ENCODE results near the gene ALPI.

The ALPI gene

DNA sequence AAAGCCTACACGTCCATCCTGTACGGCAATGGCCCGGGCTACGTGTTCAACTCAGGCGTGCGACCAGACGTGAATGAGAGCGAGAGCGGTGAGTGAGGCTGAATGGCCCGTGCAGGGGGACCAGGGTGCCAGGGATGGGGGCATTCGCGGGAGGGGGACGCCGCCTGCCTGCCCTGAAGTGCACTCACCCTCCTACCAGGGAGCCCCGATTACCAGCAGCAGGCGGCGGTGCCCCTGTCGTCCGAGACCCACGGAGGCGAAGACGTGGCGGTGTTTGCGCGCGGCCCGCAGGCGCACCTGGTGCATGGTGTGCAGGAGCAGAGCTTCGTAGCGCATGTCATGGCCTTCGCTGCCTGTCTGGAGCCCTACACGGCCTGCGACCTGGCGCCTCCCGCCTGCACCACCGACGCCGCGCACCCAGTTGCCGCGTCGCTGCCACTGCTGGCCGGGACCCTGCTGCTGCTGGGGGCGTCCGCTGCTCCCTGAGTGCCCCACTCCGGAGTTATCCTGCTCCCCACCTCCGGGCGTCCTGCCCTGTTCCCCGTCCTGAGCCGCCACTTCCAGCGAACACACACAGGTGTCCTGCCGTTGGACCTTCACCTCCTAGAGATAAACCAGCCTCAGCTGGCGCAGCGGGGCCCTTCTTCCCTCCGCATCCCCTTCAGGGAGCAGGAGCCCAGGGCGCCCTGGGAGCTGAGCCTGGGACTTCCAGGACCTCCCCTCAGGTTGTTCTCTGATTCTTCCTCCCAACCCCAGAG, 2.9 kb downstream of the ALPI start:
- DNase-seq = no peak

DNA sequence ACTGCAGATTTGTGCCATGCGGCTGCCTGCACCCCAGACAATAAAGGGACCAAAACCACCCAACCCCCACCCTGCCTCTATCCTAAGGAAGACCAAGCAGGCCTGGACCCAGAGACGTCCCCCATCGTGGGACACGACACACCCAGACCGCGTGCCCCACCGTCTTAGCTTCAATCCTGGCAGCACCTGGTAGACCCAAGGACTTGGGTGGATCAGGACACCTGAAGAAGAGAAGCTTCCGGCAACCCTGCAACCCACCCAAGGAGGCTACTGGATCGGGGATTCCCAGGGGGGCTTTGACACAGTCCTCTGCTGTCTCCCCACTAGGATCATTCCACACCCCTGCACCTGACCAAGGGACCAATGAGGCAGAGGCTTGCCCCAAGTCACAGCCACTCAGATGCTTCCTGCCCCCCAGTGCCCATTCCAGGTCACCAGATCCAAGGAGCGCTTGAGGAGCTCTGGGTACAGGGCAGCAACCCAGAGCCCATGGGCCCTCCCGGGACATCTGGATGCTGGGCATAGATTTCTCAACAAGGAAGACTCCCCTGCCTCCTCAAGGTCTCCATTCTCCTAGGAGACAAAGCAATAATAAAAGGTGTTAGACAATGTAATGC, 3.6 kb downstream of the ALPI start:
- DNase-seq = no peak

DNA sequence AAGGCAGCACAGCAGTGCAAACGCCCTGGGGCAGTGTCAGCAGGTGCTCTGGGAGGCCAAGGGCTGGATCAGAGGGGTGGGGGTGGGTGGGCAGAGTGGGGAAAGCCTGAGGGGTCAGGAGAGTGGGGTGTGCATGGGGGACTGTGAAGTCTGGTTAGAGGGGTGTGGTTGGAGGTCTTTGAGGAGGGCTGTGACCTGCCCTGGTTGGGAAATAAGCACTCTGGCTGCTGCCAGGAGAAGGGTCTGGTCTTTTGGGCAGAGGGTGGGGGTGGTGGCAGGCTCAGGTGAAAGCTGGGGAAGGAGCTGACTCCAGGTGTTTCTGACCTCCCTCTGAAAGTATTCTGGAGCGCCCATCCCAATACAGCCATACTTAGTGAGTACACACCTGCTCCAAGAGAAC, 4.2 kb downstream of the ALPI start:
- no peak for DNase-seq

DNA sequence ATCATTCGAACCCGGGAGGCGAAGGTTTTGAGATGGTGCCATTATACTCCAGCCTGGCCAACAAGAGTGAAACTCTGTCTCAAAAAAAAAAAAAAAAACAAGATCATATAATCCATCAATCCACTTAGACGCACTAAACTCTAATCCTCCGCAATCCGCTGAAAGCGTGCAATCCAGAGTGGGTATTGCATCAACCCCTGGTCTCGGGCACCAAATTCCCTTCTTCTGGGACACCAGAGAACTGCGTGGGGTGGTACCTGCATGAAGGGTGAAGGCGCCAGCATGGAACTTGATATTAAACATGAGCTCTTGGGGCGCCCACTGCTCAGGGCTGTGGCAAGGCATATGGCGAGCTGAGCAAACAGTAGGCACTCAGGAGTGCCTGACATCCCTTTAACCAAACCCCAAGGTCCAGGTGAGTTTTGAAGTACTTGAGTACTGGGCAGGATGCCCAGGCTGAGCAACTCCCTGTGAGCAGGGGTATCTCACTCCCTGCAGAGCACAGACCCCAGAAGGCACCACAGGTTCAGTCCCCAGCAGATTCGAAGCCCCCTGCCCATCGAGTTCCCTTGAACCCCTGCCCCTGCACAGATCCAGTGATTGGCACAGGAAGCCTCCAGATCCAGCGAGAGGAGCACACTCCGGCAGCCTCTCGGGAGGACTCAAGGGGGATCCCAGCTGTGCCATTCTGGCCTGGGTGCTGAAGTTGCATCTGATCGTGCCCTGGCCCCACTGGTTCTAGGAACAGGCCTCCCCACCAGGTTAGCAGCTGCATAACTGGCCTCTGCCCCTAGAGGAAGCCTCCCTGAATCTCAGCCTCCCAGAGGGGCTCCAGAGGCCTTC, 8.0 kb downstream of the ALPI start:
- DNase-seq = no peak

DNA sequence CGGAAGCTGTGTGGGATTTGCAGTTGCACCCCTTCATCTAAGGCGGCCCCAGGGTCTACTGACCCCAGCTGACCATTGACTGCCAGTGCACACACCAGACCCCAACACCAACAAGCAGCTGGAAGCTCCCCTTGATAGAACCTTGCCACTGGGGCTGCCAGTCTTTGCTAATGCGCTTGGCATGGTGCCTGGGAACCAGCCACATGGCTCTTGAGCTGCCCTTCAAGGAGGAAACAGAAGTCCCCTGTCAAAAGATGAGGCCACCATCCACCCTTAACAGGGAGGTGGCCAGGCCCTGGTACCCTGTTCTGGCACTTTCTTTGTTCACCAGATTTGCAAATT, 8.6 kb downstream of the ALPI start:
- DNase-seq = no peak

DNA sequence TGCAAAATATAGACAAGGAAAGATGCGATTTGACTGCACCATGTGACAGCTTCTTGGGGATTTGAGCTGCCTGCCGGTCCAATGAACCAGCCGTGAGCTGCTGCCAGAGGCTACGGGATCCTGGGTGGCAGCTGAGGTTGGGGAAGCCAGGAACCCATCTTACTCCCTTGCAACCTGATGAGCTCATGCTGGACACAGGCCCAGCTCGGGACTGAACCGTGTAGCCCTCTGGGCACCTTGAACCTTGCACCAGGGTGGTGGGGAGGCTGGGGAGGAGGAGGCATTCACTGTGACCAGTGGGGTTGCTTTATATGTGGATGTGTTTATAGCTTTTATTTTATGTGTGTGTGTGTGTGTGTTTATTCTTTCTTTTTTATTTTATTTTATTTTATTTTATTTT, 9.1 kb downstream of the ALPI start:
- no peak for DNase-seq

DNA sequence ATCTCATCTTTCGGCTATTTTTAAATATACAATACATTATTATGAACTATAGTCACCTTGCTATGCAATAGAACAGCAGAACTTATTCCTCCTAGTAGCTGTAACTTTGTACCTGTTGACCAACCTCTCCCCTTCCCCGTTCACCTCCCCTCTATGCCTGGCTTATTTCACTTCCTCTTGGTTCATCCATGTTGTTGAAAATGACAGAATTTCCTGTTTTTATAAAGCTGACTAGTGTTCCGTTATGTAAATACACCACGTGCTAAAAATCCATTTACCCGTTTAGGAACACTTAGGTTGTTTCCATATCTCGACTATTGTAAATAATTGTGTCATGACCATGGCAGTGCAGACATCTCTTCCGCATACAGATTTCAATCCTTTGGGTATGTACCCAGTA, 10.3 kb downstream of the ALPI start:
- no peak for DNase-seq

DNA sequence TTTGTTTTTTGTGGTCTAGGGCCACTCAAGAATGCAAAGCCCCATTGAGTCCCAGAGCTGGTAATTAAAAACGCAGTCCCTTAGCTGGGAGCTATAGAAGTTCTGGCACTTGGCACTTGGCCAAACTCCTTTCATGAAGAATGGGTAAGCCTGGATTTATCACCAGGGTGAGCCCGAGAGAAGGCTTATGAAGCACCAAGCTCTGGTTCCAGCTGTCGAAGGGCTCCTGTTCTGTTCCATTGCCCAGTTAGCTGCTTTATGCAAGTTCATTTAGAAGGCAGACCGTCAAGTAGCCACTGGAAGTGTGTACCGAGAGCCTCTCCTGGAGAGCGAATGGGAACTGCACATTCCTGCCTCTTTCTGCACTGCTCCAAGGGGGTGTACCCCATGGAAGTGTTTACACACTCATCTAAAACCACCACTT, 17.5 kb downstream of the ALPI start:
- DNase-seq = peak in 1 of 56 donors; percentile 19

DNA sequence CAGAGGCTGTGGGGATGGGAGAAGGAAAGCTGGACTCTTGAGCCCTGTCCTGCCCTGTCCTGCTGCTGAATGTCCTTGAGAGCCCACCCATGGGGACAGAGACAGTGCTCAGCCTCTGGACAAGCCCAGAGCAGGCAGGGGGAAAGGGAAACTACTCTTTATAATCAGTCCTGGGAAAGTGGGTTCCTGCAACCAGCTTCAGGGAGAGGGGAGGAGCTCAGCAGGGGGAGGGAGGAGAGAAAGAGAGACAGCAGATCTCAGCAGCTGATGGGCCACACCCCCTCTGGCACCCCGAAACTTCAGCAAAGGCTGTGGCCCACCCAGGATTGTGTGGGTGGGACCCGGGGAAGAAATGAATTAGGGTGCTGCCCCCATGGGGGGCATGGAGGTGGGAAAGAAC, 20.1 kb downstream of the ALPI start:
- DNase-seq = no peak

DNA sequence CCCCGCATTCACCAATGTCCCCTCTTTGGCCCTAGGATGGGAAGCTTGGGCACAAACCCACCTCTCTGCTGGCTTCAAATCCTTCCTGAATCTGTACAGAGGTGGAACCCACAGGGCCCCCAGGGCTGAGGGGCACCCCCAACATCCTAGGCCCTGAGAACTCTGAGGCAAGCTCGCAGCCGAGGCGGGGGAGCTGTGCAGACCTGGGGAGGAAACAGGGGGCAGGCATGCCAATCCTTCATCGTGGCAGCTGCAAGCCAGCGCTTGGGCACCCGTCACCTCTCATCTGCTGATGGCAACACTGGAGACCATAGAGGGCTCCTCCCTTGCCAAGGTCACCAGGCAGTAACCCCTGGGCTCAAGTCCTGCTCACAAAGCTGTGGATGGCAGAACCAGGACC, 20.8 kb downstream of the ALPI start:
- no peak for DNase-seq

DNA sequence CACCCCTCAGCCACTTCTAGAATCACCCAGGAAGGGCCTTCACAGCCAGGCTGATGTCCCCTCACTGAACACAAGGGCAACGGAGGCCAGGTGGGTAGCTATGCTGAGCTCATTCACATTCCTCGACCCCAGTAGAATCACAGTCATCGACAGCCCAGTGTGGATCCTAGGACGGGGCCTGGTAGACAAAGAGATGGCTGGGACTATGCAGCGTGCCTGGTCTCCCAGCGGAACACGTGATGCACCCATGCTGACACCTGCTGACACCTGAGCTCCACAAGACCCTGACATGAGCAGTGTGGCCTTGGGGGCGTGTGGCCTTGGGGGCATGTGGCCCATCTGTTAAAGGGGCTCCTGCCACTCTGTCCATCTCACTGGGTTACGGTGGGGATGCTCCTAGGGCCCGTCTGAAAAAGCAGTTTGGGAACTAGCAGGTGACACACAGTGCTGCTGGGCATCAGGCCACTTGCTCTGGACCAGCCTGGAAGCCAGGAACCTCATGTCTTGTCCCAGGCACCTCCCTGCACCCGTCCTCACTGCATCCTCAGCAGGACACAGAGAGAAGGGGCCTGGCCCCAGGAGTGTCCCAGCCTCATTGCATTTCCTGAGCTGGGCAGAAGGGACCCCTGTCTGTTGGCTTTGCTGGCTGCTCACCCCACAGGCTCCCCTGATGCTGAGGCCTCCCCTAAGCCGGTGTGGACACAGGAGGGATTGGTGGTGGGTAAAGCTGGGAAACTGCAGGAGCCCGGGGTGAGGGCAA, 22.0 kb downstream of the ALPI start:
- no peak for DNase-seq

DNA sequence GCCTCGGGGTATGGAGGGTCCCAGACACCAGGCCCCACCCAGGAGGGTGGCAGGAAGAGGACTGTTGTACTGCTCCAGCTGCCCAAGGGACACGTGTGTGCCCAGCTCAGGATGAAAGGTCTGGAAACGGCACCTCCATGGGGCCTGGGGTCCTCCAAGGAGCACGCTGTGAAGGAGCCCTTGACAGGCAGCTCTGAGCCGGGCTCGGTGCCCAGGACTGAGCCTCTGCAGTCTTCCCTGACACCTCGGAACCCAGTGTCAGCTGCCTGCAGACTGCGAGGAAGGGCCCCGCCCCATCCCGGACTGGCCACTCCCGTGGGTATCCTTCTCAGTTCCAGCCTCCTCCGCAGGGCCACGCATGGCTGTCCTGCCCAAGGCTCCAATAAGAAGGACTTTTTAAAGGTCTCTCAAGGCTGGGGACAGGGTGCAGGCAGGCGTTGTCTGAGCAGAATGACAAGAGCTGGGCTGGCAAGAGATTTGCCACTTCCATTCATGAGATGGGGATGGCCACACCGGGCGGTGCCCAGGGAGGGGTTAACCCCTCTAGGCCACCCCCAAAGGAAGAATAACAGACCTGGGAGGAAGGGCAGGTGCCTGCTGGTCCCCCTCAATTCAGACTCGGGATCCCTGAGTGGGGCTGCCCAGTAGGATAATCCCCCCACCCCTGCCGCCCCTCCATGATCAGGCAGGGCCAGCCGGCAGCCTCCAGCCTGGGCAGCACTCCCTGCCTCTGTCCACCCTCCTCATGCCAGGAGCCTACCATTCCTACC, 22.8 kb downstream of the ALPI start:
- no peak for DNase-seq

DNA sequence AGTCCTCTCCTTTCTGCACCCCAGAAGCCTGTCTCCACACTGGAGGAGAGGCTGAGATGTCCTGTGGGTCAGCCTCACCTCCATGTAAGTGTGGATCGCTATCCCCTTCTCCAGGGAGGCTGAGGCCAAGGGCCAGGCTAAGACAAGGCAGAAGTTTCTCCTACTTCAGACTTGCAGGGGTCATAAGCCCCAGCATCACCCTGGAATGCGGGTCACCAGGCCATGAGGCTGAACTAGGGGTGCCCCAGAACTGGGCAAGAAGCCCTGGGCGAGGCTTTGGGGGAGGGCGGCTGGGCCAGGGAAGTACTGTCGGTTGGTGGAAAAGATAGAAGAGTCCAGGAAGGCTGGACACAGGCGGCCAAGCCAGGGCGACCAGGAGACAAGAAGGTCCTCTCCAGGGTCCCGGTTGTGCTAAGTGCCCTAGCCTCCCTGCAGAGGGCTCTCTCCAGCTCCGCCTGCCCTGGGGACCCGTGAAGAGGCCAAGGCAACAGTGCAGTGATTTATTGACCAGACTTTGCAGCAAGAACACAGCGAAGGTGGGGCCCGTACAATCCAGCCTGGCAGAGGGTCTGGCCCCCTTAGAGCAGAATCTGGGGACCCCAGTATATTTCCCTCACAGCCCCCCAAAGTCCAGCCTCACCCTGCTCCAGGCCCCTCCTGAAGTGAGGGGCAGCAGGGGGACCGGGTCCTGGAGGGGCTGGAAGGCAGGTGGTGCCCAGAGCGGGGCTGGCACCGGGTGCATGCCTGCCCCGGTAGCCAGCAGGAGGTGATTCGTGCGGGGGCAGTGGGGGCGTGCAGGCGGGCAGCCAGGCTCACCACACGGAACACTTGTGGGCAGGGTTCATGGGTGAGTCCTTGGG, 23.6 kb downstream of the ALPI start:
- DNase-seq = no peak

DNA sequence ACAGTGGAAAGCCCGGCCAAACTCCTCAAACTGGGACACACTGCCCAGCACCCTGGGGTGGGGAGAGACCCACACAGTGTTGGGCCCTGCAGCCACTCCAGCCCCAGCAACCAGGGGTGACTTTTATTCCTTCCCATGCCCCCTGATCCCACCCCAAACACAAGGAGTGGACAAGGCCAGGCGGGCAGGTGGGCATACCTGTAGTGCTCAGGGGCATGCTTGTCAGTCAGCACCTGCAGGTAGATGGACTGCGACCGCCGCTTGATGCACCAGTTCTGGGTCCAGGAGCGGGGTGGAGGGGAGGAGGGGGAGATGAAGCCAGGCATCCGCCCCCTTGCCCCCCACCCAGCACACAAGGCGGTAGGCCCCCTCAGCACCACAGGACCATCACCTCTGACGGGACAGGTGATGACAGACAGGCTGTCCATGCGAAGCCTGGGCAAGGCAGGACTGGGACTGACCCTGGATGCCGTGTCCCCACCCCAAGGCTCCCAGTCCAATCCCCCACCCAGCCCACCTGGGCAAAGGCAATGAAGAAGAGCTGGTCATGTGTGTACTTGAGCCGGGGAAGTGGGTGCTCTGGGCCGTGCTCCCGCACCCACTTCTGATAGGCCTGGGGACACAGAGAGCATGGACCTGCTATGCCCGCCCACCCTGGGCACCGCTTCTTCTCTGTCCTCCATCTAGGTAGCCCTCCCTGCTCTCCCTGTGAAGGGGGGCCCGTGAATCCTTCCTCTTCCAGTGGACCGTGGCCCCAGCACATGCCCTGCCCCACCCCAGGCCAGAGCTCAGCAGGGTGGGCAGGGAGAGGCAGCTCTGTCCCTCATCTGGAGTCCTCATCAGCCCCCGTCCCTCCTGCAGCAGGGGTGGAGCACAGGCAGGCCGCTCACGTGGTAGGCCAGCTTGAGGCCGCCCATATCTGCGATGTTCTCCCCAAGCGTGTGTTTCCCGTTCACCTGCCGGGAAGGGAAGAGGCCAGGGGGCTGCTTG, 24.5 kb downstream of the ALPI start:
- DNase-seq = no peak

DNA sequence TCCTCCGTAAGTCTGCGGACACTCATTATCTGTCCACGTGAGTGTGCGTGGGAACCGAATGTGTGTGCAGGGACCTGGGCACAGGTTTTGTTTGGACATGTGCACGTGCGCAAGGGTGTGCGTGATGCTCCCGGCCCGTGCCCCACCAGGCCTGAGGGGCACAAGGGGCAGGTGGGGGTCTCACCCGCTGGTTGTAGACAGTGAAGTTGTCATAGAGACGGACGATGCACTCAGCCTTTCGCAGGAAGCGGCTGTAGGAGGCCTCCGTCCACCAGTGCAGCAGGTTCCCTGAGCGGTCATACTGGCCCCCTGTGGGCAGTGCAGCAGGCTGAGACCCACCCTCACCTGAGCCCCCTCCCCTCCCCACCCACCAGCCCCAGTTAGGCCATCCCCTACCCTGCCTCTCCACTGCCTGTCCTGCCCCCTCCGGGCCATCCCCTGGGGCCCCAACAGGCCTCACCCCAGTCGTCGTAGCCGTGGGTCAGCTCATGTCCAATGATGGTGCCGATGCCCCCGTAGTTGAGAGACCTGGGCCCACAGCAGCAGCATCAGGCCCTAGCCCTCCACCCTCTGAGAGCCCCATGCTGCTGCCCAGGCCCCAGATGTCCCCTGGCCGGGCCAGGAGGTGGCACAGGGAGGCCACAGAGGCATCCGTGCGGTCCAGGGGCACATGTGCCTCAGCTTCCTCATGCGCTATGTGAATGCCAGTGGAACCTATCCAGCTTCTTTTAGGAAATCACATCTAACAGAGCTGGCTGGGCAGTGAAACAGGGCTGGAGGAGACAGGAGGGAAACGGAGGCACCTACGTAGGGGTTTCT, 25.6 kb downstream of the ALPI start:
- no peak for DNase-seq

DNA sequence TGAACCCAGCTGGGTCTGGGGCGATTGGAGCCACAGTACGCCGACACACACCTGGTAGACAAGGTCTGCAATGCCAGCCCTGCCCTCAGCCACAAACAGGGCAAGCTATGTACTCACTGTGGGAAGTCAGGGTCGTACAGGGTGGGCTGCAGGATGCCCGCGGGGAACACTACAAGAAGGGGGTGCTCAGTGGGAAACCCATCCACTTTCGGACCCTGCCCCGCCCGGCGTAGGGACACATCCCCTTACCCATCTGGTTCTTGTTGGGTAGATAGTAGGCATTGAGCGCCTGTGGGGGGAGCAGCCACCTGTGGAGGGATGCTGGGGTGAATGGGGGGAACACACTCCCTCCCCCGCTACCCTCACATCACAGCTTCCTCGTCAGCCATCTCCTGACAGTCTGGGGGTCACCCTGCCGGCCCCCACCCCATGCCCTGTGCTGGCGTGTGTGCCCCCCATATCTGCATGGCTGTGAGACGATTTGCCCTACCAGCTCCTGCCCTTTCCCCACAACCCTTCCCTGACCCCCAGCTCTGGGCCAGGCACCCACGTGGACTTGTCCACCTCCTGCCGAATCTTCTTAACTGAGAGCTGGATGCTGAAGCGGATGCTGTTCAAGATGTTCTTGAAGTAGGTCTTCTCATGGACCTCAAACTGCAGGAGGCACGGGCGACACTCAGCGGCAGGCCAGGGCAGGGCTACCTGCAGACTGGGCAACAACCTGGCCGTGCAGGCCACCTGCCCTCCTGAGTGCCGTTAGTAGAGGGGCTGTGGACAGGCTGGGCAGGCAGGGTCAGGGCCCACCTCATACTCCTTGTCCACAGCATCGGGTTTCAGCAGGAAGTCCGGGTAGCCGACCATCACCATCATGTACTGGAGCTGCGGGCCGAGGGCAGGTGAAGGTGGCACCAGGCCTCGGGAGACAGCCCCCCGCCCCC, 26.6 kb downstream of the ALPI start:
- DNase-seq = no peak
